Stimulated activated CD4-positive, alpha-beta T cell treated with anti-CD3 and anti-CD28 coated beads, Interleukin-4, amount 100 ng/mL, for 24 hours (primary cell): ENCODE results near the gene SAFB.
A peak's percentile ranks its signal among the peaks of the same experiment; 100 is the strongest.

Experiments
- DNase-seq: peaks from one replicate; pipeline ENCODE4 v3.0.0-alpha.2; 2020

Gene SAFB

GRCh38 chr19:5671600-5671999 is 48.7 kb downstream of the SAFB start:
- DNase-seq = no peak

GRCh38 chr19:5672708-5673459 is 50.0 kb downstream of the SAFB start:
- DNase-seq = no peak

GRCh38 chr19:5673752-5674151 is 50.9 kb downstream of the SAFB start:
- no peak for DNase-seq

- no peak for DNase-seq
Observed at GRCh38 chr19:5674714-5675113, 51.8 kb downstream of the SAFB start.

GRCh38 chr19:5676105-5676771 is 53.4 kb downstream of the SAFB start:
- DNase-seq = no peak

GRCh38 chr19:5676772-5677105 is 53.9 kb downstream of the SAFB start:
- DNase-seq = no peak

- no peak for DNase-seq
Observed at GRCh38 chr19:5677136-5677535, 54.3 kb downstream of the SAFB start.

- no peak for DNase-seq
Observed at GRCh38 chr19:5677580-5677979, 54.7 kb downstream of the SAFB start.

- no peak for DNase-seq
Observed at GRCh38 chr19:5678071-5678718, 55.3 kb downstream of the SAFB start.

GRCh38 chr19:5679289-5680083 is 56.6 kb downstream of the SAFB start:
- no peak for DNase-seq

GRCh38 chr19:5680084-5680436 is 57.2 kb downstream of the SAFB start:
- no peak for DNase-seq

- DNase-seq = peak; percentile 97
Observed at GRCh38 chr19:5680437-5681368, 57.8 kb downstream of the SAFB start, which contains the start of the genes HSD11B1L and MICOS13. HSD11B1L (plus strand) TSS chr19:5681027; CDS start chr19:5684833, 3,806 bp downstream. MICOS13 (minus strand) TSS chr19:5680516; CDS start chr19:5680486, 30 bp downstream.

GRCh38 chr19:5681391-5682106 is 58.7 kb downstream of the SAFB start:
- no peak for DNase-seq

- DNase-seq = no peak
Observed at GRCh38 chr19:5682107-5682482, 59.2 kb downstream of the SAFB start.

GRCh38 chr19:5683177-5683886 is 60.4 kb downstream of the SAFB start:
- DNase-seq = no peak

GRCh38 chr19:5684694-5685430 is 62.0 kb downstream of the SAFB start:
- no peak for DNase-seq

GRCh38 chr19:5686326-5686646 is 63.4 kb downstream of the SAFB start:
- DNase-seq = no peak

- peak; percentile 99 for DNase-seq
Observed at GRCh38 chr19:5686647-5687359, 63.9 kb downstream of the SAFB start.
